Measurements from ENCODE around the gene TRIM71. TPM values are rescaled to one million over a fixed set of nuclear protein-coding genes. Genes with fewer than 3 reads are reported as not detected.

TRIM71 gene
- total RNA-seq, 1 experiment from 2014 or later, result 376 TPM

DNA sequence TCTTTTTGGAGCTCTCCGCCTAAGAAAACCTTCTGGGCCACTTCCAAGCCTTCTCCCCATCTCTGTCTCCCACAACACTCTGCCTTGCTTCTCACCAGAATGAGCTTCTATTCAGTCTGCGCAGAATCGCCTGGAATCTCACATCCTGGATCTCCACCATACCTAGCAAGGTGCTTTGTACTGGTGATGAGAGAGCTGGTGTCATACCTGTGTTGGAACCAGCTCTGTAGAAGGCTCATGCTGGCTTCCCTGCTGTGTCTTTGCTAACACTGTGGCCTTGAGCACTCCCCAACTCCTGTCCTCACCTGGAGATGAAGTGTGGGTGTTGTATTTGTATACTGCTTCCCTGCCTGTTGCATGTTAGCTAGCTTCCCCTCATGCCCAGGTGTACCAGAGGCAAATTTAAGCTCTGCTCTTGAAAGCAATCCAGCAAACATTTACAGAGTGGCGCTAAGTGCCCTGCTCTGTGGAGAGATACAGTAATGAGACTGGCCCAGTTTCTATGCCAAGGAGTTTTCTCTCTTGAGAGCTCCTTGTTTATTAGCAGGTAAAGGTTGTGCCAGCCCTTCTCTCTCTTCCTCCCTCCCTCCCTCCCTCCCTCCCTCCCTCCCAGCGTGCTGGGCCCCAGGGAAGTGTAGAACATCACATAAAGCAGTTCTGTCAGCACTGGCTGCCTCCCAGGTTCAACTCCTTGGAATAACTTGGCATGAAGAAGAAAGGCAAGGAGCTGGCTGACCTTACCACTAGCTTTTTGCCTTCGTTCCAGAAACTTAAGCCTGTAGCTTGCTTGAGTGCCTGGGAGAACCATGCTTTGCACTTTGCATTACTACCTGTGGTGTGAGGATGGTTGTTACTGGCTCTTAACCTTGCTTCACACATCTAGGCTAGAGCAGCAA lies 54.9 kb downstream of the TRIM71 start:
- Histone ChIP-seq H3K79me1 (ENCODE audit: insufficient read depth, low read depth, low read length, poor library complexity, severe bottlenecking) (no peaks in the 10 kb centered on the region), H2AFZ (ENCODE audit: low read length) (no peak overlapping the region), H2BK15ac (ENCODE audit: low read depth, low read length) (no peak overlapping the region), H3K27ac (ENCODE audit: insufficient read length, low read depth, low read length) (no peak overlapping the region), H2BK12ac (ENCODE audit: insufficient read length, low read depth, low read length) (no peak overlapping the region), H4K5ac (ENCODE audit: insufficient read length, low read depth, low read length) (no peak overlapping the region), H3K4me2 (ENCODE audit: insufficient read depth, insufficient read length, low read length) (peak overlapping the region; percentile 18), H3K4me1 (ENCODE audit: insufficient read depth, low read length) (peaks cover 31% of the 10 kb centered on the region; the same call in 1 of the 2 replicates), H4K20me1 (ENCODE audit: control insufficient read depth, insufficient read depth, insufficient read length) (peaks cover 6% of the 10 kb centered on the region), H3K23ac (ENCODE audit: insufficient read length, low read depth, low read length) (no peak overlapping the region), H3K23me2 (ENCODE audit: insufficient read length, low read depth, low read length, poor library complexity, severe bottlenecking) (no peaks in the 10 kb centered on the region), H3T11ph (ENCODE audit: low read length) (no peak overlapping the region), H3K14ac (ENCODE audit: insufficient read depth, low read length) (no peak overlapping the region), H3K18ac (ENCODE audit: insufficient read length, low read depth, low read length) (no peak overlapping the region), H3K9ac (ENCODE audit: extremely low read depth, insufficient read length, low read length) (no peak overlapping the region), H3K27me3 (ENCODE audit: insufficient read depth, low read length) (no peaks in the 10 kb centered on the region), H2BK5ac (ENCODE audit: insufficient read length, low read length) (no peak overlapping the region), H4K91ac (ENCODE audit: insufficient read length, low read depth, low read length) (no peak overlapping the region), H2BK120ac (ENCODE audit: low read depth, low read length, poor library complexity, severe bottlenecking) (no peak overlapping the region), H3K56ac (ENCODE audit: insufficient read length, low read depth, low read length) (no peak overlapping the region), H4K8ac (replicated peaks; ENCODE audit: insufficient read length, low read depth, low read length) (no peak overlapping the region), H3K9me3 (ENCODE audit: control insufficient read depth, low read depth, low read length) (no peaks in the 10 kb centered on the region), H2AK5ac (ENCODE audit: insufficient read length, low read length) (no peak overlapping the region), H2BK20ac (ENCODE audit: low read depth, low read length, poor library complexity, severe bottlenecking) (no peak overlapping the region), H3K79me2 (ENCODE audit: insufficient read depth, low read length) (peaks cover 66% of the 10 kb centered on the region; the same call in 1 of the 2 replicates), H3K4ac (ENCODE audit: low read depth, low read length) (no peak overlapping the region)
- no CpG with 5 or more reads among the region's 6 CpGs for WGBS (ENCODE audit: extremely low coverage, insufficient read length, low lambda C conversion rate)
- Mint-ChIP-seq H3K36me3 (ENCODE audit: insufficient read depth in 1 of 3, low read depth in 3 of 3) (peaks cover 35 to 50% (median 45%) of the 10 kb centered on the region in 3 experiments), H3K4me3 (peak overlapping the region; percentile 2 to 64; a peak in 4 of 5 replicates), H3K4me1 (peaks cover 88 to 91% of the 10 kb centered on the region in 2 experiments), H3K27me3 (ENCODE audit: low read depth) (no peaks in the 10 kb centered on the region; the same call in 1 of the 2 replicates), H3K27ac (peak overlapping the region; percentile 84 to 98 (median 95)), H3K9me3 (no peaks in the 10 kb centered on the region)
- TF ChIP-seq, protein P1, sequence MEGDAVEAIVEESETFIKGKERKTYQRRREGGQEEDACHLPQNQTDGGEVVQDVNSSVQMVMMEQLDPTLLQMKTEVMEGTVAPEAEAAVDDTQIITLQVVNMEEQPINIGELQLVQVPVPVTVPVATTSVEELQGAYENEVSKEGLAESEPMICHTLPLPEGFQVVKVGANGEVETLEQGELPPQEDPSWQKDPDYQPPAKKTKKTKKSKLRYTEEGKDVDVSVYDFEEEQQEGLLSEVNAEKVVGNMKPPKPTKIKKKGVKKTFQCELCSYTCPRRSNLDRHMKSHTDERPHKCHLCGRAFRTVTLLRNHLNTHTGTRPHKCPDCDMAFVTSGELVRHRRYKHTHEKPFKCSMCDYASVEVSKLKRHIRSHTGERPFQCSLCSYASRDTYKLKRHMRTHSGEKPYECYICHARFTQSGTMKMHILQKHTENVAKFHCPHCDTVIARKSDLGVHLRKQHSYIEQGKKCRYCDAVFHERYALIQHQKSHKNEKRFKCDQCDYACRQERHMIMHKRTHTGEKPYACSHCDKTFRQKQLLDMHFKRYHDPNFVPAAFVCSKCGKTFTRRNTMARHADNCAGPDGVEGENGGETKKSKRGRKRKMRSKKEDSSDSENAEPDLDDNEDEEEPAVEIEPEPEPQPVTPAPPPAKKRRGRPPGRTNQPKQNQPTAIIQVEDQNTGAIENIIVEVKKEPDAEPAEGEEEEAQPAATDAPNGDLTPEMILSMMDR (conservative IDR thresholded peaks at IDR 0.05), result no peak
- DNase-seq, result no peak
